HL-60 (cell line): ENCODE results near the gene MAPT.

ENCODE experiments used
- DNase-seq, 2 experiments: peaks; one replicate each; pipeline ENCODE4 v3.0.0-alpha.2; 2010 to 2020; ENCODE audit warnings: low read depth in 1 of 2, low spot score in 1 of 2
- H3K27ac ChIP-seq: fragments of 250-450 bp; sonication (Bioruptor Pico); replicated peaks from 2 replicates; pipeline ENCODE4 v1.5.1; 2020; ENCODE audit warnings: mild to moderate bottlenecking, moderate library complexity
- H3K27me3 ChIP-seq: fragments of 250-450 bp; sonication (Bioruptor Pico); 2 replicates; pipeline ENCODE4 v1.5.1; 2021; ENCODE audit warnings: mild to moderate bottlenecking, moderate library complexity; ENCODE audit not compliant: insufficient read depth, poor library complexity, severe bottlenecking
- H3K4me3 ChIP-seq: replicated peaks from 2 replicates; pipeline ENCODE4 v1.5.1; 2011; ENCODE audit warnings: mild to moderate bottlenecking, control low read depth, low read length; ENCODE audit not compliant: insufficient read depth
- CTCF ChIP-seq: IDR thresholded peaks from one replicate; pipeline ENCODE4 v1.5.1; 2011; ENCODE audit warnings: low read length, control low read depth, inconsistent platforms; ENCODE audit not compliant: insufficient read depth
- GABPA ChIP-seq: IDR thresholded peaks from 2 replicates; pipeline ENCODE4 v1.6.1; 2012; ENCODE audit warnings: low read depth
- POLR2AphosphoS5 ChIP-seq: IDR thresholded peaks from 2 replicates; pipeline ENCODE4 v1.6.1; 2012; ENCODE audit warnings: low read depth
- REST ChIP-seq: IDR thresholded peaks from 2 replicates; pipeline ENCODE4 v1.6.1; 2012; ENCODE audit warnings: low read depth; ENCODE audit not compliant: insufficient replicate concordance
- SPI1 ChIP-seq: IDR thresholded peaks from 2 replicates; pipeline ENCODE4 v1.6.1; 2012; ENCODE audit warnings: low read depth, mild to moderate bottlenecking, borderline replicate concordance

Gene MAPT

GRCh38 chr17:45950888-45951287 lies 56.5 kb downstream of the MAPT start:
- no peak for DNase-seq
- Histone ChIP-seq H3K4me3 (no peak overlapping the region), H3K27ac (no peak overlapping the region), H3K27me3 (peaks cover 4% of the 10 kb centered on the region)
- TF ChIP-seq REST, result no peak
- TF ChIP-seq SPI1, result no peak
- TF ChIP-seq CTCF, result no peak
- no peak for TF ChIP-seq POLR2AphosphoS5
- TF ChIP-seq GABPA, result no peak

GRCh38 chr17:45951403-45951802 lies 57.0 kb downstream of the MAPT start:
- Histone ChIP-seq H3K27me3 (peaks cover 4% of the 10 kb centered on the region), H3K27ac (no peak overlapping the region), H3K4me3 (no peak overlapping the region)
- TF ChIP-seq POLR2AphosphoS5 (no peak), GABPA (no peak), SPI1 (no peak), CTCF (no peak), REST (no peak)
- no peak for DNase-seq

- Histone ChIP-seq H3K27ac (no peak overlapping the region), H3K4me3 (no peak overlapping the region), H3K27me3 (peaks cover 4% of the 10 kb centered on the region)
- no peak for DNase-seq
- TF ChIP-seq SPI1 (no peak), REST (no peak), GABPA (no peak), POLR2AphosphoS5 (no peak), CTCF (no peak)
Measured at GRCh38 chr17:45951941-45952340, 57.6 kb downstream of the MAPT start.
